Measurements from ENCODE around the gene KATNAL1.

- TF ChIP-seq POLR2A (IDR thresholded peaks at IDR 0.05; ENCODE audit: low read length) (no peak), GATA1 (IDR thresholded peaks at IDR 0.05; ENCODE audit: low read depth, low read length) (no peak)
Observed at GRCh38 chr13:30266756-30267155, 40.6 kb downstream of the KATNAL1 start.

All from erythroblast (primary cell).